ENCODE results near the gene CCL20.

CCL20 gene

DNA sequence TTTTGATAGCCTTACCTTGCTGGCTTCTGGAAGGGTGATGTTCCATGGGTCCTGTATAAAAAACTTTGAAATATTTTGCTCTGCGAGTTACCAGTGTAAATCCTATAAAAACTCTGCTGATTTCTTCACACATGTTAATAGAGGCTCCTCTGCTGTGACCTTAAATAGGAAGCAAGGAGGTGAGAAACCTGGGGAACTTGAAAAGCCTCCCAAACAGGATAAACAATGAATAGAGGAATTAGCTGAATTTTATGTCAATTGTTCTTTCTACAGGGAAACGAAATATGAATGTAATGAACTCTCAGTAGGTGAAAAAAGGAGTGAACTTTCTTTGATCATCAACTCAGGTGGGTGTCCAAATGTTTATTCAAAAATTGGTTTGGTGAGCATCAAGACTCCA is 10.8 kb upstream of the CCL20 start:
- no peak for DNase-seq (ENCODE audit: low spot score)

DNA sequence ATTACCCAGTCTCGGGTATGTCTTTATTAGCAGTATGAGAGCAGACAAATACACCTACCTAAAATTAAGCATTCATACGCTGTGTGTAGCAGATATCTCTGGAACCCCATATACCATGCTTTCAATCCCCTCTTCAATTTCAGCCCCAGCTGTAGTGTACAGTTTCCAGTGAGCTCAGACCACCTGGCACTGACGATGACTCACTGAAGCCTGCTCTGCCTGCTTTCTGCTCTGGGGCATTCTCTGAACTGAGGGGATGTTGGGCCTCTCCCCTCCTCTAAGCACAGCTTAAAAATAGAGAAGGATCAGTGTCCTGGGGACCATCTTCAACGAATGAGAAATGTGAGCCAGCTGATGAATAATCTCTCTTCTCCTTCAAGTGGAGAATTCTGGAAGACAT is 8.7 kb upstream of the CCL20 start:
- no peak for DNase-seq (ENCODE audit: low spot score)

DNA sequence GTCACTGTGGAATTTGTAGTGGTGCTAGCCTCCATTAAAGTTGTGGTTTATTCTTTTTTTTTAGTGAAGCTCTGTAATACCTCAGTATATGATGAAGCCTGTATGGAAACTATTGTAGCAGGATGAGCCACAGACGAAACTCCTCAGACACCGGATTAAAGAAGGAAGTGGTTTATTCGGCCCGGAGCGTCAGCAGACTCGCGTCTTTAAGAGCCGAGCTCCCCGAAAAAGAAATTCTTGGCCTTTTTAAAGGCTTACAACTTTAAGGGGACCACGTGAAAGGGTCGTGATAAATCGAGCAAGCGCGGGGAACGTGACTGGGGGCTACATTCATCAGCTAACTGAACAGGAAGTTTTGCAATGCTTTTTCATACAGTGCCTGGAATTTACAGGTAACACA is 8.1 kb upstream of the CCL20 start:
- peak; percentile 28 for DNase-seq (ENCODE audit: low spot score)

DNA sequence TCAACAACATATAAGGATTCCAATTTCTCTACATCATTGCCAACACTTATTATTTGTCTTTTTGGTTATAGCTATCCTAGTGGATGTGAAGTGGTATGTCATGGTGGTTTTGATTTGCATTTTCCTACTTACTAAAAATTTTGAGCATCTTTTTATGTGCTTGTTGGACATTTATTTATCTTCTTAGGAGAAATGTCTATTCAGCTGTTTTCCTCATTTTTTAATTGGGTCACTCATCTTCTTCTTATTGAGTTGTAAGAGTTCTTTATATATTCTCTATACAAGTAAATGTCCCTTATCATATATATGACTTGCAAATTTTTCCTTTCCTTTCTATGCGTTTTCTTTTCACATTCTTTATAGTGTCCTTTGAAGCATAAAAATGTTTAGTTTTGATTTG is 4.7 kb upstream of the CCL20 start:
- DNase-seq (ENCODE audit: low spot score): no peak

DNA sequence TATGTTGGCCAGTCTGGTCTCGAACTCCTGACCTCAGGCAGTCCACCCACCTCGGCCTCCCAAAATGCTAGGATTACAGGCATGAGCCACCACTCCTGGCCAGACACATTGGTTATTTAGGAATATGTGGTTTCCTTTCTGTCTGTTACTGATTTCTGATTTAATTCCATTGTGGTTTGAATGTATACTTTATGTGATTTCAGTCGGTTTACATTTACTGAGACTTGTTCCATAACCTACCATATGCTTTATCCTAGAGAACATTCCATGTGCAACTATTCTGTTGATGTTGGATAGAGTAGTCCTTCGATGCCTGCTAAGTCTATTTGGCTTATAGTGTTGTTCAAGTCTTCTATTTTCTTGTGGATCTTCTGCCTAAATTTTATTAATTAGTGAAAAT is 1.6 kb upstream of the CCL20 start:
- DNase-seq (ENCODE audit: low spot score): no peak

DNA sequence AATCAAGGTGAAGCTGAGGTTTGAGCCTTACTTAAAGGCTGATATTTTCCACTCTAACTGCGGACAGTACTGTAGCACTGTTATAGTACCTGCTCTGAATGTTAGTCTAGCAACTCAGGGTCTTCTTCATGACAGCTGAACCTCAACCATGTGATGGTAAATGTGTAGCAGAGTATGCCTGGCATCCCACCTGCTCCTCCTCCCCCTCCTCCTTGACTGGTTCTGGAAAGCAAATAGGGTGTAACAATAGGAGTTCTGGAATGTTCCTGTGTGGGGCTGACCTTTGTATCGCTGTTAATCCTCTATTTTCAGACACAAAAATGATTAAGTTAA is 447 bp upstream of the CCL20 start:
- no peak for DNase-seq (ENCODE audit: low spot score)

DNA sequence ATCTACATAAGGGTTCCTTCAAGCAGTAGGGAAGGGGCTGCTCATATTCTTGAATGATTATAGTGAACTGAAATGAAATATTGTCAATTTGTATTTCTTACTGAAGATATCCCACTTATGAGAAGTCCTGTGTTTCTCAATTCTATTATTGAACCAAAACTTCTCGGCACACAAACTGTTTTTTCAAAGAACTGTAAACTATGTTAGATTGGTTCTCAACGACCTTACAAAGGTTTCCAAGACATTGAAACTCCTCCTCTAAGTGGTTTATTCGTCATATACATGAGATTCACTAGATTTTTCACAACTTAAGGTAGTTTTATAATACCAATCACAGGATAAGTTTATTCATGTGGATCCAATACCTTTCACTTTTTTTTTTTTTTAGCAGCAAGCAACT is 1.4 kb downstream of the CCL20 start:
- no peak for DNase-seq (ENCODE audit: low spot score)

DNA sequence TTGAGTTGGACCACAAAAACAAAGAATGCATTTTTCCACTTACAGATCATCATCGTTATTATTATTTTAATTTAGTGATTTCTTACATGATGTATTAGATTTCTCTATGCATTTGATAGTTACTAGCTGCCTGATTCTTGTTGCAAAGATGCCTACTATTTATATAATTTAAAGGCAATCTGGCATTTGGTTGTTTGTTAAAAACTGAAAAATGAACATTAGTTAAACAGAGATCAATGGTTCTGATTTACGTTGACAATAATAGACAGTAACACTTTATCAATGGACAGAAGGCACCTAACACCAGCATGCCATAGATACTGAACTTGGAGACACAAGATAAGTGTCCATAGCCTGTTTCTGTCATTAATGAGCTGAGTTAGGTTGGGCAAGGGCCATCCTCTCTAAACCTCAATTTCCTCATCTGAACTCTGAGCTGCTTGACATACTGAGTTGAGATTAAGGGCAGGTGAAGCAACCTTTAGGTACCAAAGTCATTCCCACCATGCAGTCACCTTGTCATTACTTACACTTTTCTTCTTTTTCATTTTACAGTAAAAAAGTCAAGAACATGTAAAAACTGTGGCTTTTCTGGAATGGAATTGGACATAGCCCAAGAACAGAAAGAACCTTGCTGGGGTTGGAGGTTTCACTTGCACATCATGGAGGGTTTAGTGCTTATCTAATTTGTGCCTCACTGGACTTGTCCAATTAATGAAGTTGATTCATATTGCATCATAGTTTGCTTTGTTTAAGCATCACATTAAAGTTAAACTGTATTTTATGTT is 3.1 kb downstream of the CCL20 start:
- no peak for DNase-seq (ENCODE audit: low spot score)

DNA sequence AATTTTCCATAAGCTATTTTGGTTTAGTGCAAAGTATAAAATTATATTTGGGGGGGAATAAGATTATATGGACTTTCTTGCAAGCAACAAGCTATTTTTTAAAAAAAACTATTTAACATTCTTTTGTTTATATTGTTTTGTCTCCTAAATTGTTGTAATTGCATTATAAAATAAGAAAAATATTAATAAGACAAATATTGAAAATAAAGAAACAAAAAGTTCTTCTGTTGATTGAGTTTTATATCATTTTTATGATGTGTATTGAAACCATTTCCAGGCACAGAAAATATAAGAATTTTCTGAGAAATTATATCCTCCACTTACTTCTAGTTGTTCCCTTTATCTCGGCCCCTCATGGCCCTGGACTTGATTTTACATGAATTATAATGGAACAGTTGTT is 3.7 kb downstream of the CCL20 start:
- no peak for DNase-seq (ENCODE audit: low spot score)

DNA sequence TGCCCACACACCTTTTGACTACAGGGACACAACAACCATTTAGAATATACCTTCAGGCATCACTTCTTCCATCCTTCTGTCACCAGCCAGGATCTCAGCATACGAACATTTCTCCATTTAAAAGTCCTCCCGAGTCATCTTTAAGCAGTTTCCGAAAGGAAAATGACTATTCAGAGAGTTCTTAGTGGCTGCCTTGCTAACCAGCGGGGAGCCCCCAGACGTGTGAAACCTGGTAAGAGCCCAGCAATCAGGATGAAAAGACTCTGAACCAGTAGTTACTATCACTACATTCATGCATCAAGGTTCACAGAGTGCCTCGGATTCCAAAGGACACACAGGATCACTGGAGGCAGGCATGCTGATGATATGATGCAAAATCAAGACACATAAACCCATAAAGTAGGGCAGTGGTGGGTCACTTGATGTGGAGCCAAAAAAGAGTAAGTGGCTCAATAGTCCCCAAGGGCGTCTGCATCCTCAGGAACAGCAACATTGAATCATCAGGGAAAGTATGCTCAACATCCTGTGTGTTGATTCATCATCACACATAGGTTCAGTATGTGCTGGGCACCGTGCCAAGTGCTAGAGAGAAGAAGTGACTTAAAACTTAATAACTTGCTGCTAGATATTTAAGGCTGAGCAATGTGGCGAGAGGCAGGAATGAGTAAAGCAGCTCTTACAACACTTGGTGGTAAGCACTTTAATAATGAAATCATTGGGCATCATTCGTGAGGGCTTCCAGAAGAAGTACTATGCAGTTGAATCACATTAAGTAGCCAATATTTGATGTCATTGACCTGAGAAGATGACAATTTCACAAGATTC is 4.4 kb downstream of the CCL20 start:
- no peak for DNase-seq (ENCODE audit: low spot score)

DNA sequence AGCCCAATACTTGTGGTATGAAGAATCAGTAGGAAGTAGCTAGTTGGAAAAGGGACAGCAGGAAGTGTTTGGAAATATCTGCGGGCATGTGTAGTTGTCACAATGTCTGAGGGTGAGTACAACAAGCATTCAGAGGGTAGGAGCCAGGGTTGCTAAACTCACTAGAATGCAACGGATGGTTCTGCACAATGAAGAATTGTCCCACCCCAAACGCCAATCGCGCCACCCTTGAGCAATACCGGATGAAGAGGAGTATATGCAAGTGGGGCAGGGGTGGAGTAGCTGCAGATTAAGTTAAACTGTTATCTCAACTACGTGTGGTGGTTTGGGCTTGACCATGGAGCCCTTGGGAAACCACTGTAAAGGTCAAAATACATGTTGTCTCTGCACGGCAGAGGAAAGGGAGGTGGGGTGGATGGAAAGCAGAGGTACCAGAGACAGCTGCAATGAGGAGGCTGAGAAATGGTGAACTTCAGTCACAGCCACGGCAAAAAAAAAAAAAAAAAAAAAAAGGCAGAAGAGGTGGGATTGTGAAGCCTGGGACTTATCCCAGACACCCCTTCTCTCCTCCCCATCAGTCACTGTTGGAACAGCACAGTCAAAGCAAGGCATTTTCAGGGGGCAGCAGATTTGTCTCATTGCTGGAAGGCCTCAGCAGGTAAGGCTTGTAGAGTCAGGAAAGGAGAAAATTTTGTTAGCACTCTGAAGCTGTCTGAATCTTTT is 5.2 kb downstream of the CCL20 start:
- DNase-seq (ENCODE audit: low spot score): no peak

DNA sequence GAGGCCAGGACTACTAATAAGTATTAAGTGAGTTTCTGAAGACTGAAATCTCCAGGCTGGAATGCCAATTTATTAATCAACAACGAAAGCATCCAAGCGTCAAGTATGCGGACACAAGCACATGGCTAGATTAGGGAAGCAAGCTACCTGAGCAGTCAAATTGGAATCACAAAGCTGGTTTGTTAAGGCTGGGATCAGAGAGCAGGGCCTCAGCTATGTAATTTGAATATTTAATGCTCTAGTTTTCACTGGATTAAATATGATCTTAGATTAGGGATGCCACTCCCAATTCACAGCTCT is 5.7 kb downstream of the CCL20 start:
- DNase-seq (ENCODE audit: low spot score): no peak

DNA sequence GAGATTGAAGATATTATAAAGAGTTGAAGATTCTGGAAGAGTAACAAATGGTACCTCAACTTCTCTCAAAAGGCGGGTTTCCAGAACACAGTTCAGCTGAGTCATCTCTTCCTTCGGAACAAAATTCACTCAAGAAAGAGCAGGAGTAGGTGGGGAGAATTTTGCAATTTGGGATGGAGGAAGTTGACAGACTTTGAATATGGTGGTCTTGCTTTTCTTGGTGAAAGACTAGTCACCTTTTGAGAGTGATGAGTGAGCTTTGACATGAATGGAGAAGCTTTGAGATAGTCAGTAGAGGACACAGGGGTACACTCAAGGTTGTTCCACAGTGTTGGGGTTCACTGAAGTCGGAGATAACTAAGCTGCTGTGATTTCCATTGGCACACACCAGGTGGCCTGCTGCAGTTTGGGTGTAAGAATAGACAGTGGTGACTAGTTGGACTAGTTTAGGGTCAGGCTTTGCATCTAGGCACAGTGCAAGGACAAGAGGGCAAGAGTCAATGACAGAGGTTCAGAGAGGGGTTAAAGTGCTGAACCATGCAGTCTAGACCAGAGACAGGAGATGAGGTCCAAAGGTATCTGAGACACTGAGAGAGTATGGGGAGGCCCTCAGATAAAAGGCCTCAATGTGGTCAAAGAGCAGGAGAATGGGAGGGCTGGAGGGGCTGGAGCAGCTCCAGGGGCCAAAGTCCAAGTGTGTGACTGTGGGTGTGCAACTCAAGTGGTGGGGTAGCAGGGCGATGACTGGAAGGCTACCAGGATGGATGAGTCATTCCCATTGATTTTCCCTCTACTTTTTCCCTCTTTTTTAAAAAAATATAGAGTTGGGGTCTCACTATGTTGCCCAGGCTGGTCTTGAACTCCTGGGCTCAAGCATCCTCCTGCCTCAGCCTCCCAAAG is 7.7 kb downstream of the CCL20 start:
- no peak for DNase-seq (ENCODE audit: low spot score)

DNA sequence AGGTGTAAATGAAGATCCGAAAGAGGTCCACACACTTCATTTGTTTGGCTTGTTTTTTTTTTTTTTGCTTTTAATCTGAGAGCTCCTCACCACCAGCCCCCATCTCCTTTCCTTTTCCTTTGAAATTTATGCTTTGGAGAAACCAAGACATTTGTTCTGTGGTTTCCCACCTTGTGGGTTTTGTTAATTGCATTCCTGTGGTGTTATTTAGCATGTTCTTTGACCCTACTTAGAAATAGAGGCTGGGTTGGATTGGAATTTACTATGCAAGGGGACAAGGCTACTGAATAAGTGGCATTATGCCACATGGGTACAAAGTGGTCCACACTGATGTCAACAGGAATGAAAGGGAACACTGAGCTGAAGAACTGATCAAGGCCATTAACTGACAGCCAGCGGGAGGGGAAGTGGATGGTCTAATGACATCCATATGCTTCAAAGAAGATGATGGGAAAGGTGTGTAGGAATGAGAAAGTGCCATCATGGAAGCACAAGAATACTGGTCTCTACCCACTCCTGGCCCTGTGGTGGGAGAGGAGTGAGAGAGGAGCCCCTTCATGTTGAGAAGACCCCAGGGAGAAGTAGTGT is 8.9 kb downstream of the CCL20 start:
- DNase-seq (ENCODE audit: low spot score): no peak

DNA sequence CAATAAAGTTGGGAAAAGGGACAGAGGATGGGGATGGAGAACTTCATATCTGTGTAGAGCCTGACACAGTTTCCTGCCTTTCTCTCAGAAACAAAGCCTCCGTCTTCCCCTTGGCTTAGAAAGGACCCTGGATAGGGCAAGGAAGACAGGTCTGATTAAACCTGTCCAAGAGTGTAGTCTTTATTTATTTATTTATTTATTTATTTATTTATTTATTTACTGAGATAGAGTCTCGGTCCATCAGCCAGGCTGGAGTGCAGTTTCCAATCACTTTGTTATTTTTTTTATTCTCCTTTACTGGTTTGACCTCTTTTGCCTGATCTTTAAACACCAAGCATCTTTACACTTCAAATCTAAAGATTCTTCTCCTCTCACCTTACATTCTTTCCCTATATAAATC is 10.3 kb downstream of the CCL20 start:
- no peak for DNase-seq (ENCODE audit: low spot score)

DNA sequence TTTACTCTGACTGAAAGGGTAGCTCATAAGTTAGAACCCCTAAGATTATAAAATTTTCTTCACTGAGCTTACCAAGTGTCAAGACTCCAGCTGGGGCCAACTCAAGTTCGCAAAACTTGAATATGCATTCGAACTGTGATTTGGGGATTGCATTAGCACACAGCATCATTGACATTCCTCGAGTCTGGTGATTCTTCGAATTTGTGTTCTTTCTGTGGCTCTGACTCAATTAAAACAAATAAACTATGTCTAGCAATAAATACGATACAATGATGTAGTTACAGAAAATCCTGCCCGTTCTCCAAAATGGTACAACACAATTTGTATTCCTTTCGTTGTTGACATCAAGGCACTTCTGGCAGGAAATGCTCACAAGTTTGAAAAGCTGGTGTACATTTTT is 11.1 kb downstream of the CCL20 start:
- DNase-seq (ENCODE audit: low spot score): no peak

DNA sequence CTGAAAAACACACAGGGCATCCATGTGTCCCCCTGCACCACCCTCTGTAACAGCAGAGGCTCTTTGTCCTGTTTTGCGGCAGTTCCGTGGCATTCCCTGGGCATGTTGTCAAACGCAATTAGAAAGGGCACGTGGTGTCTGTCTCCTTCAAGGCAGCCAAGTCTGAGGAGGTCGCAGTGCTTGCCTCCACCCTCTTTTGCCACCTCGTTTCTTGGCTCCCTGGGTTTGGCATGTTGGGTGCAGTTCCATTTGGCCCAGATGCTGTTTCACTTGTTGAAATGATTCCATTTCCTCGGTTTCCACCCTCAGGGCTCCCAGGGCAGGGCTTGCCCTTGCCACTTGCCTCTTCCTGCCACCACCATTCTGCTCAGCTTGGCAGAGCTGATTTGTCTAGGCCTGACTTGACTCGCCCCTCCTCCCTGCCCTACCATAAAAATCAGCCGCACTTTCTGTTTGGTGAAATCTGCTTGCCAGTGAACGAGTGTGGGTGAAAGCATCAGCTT is 12.4 kb downstream of the CCL20 start:
- peak; percentile 47 for DNase-seq (ENCODE audit: low spot score)

DNA sequence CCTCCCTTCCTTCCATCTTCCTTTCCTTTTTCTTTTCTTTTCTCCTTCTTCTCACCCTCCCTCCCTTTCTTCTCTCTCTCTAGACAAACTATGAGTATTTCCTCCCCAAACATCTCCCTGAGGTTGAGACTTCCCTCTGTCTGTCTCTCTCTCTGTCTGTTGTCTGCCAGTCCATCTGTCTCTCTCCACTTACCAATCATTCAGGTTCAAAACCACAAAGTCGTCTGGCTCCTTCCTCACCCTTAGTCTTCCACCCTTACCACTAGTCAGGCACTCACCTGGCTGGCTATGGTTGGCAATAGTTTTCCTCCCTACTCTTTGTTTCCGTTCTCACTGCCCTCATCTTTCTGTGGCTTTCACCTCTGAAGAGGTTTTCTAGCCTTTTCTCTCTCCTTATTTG is 12.9 kb downstream of the CCL20 start:
- no peak for DNase-seq (ENCODE audit: low spot score)

DNA sequence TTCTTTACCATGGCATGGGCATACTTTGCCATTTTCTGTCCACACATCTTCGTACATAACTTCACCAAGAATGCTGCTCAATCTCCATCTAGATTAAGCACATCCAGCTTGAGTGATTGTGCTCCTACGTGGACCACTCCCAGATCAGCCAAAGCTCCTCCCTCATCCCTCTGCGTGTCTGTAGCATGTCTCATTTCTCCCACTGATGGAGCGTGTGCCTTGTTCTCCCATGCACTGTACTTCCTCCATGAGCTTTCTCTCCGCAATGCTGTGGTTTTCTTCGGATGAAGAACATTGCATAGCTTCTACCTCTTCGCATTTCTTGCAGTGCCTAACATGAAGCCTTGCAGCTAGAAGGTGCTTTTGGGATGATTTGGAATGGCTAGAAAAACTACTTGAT is 13.5 kb downstream of the CCL20 start:
- DNase-seq (ENCODE audit: low spot score): no peak

DNA sequence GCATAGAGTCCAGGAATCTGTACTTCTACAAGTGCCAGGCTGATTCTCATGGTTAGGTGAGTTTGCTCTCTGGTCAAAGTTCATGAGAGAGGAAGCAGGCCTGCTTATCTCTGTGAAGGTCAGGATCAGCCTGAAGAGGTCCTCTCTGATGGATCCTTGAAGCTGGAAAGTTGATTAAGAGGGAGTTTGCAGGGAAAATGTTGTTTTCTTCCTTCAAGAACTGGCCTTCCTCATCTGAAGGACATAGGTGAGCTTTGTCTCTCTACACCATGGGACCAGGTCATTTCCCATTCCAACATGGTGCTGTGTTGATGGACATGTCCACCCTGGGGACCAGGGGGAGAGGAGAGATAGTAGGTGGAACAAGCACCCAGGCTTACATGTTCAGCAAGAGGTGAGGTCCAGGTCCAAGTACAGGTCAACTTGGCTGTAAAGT is 14.9 kb downstream of the CCL20 start:
- DNase-seq (ENCODE audit: low spot score): no peak

DNA sequence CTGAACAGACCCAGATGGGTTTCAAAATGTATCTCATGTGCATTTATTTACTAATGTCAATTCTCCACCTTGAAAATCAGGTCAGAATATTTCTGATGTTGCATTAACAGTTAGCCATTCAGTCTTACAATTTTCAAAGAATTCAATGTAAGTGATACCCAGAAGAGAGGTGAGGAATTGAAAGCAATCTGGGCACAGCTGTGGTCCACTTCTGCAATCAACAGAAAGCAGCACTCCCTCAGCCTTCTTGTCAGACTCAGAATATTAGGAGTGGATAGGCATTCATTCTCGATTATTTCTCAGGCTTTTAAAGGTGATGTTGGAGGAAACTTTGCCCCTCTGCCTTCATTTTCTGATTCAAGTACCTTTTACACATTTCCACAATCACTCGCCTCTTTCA is 15.7 kb downstream of the CCL20 start:
- DNase-seq (ENCODE audit: low spot score): no peak

DNA sequence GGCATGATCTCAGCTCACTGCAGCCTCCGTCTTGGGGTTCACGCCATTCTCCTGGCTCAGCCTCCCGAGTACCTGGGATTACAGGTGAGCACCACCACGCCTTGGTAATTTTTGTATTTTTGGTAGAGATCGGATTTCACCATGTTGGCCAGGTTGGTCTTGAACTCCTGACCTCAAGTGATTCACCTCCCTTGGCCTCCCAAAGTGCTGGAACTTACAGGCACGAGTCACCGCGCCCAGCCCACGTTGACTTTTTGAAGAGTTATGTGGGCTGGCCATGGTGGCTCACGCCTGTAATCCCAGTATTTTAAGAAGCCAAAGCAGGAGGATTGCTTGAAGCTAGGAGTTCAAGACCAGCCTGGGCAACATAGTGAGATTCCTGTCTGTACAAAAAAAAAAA is 20.8 kb downstream of the CCL20 start:
- DNase-seq (ENCODE audit: low spot score): no peak
